ENCODE data around the gene RPL37.
A peak's percentile ranks its signal among the peaks of the same experiment; 100 is the strongest.
"Not testable (repeated sequence)": the region's sequence is repeated elsewhere in the genome, so short reads cannot be mapped to it uniquely, and the experiment has no call there.

RPL37 gene

DNA sequence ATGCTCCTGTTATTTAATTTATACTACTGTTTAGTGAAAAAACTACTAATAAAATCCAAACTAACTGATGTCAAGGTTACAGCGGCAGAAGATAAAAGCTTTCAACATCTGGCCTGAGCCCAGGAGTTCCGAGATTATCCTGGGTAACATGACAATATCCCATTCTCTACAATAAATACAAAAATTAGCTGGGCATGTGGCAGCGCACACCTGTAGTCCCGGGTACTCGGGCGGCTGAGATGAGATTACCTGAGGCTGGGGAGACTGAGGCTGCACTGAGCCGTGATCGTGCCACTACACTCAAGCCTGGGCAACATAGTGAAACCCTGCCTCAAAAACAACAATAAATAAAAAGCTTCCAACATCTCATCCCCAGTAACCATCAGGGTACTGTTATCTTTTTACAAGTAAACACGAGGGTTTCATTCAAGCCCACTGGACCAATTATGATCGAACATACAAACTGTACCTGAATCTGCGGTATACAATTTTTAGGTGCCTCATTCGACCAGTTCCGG is 1.3 kb downstream of the RPL37 start:
- no peak for DNase-seq (ENCODE audit: low spot score)

DNA sequence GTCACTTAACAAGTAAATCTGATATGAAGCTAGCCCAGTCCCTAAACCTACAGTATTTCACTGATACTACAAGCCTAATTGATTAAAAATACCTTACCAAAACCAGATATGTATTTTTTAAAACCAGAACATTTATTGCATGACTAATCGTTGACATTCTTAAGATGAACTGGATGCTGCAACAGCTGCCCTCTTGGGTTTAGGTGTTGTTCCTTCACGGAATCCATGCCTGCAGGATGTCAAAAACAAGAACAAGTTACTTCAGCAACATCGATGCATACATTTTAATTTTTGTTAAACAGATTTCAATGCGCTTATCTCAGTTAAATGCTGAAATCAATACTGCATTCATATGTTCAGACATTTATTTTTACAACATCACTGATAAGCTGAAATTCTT is 2.7 kb downstream of the RPL37 start:
- no peak for DNase-seq (ENCODE audit: low spot score)

DNA sequence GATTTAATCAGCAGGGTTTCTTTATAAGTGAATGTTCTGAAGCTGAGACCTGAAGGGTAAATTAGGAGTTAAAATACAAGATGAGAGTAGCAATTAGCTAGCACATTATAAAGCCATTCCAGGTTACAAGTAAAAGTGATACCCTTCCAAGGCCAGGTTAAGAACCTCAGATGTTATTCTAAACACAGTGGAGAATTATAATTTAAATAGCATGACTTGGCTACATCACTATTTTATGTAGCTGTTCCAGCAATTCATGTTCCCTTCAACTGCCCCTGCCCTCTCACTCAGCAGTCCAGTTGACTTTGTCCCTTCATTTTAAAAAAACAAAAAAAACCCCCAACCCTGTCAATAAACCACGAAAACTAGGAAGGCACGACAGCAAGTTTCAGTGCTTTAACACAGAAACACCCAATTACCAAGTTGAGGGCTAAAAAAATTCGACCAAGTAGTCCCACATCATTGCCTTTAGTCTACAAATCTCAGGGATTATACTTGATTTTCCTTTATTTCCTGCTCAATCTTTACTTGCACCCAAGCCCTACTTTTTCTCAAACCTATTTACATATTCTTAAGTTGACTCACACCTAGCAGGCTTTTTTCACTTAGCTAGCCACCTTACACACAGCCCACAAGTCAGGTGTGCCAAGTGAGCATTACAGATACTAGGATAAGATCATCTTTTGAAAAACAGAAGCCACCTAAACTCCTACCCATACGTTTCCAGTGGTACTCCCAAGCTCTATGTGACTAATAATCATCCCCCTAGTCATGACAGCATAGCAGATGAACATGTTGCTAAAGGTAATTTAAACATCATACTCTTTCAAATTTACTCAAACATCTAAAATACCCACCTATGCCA is 3.4 kb downstream of the RPL37 start:
- DNase-seq (ENCODE audit: low spot score): no peak

DNA sequence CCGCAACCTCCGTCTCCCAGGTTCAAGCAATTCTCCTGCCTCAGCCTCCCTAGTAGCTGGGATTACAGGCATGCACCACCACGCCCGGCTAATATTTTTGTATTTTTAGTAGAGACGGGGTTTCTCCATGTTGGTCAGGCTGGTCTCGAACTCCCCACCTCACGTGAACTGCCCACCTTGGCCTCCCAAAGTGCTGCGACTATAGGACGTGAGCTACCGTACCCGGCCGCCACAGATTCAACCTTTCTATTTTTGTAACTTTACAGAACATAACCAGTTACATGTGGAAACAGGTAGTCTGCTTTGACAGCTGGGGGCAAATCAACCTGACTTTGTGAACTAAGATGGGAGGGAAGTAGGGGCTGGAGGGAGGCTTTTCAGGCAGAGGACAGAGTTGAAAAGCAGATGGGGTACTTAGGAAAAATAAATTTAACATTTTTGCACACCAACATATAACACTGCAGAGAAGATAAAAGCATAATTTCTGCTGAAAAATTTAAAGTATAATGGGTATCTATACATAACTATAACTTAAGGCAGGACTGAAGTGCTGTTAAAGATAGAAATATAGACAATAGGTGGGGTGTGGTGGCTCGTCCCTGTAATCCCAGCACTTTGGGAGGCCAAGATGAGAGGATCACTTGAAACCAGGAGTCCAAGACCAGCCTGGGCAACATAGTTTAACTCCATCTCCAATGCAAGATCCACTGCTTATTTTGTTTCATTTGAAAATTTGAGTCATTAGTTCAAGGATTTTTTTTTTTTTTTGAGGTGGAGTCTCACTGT is 5.1 kb downstream of the RPL37 start:
- no peak for DNase-seq (ENCODE audit: low spot score)

DNA sequence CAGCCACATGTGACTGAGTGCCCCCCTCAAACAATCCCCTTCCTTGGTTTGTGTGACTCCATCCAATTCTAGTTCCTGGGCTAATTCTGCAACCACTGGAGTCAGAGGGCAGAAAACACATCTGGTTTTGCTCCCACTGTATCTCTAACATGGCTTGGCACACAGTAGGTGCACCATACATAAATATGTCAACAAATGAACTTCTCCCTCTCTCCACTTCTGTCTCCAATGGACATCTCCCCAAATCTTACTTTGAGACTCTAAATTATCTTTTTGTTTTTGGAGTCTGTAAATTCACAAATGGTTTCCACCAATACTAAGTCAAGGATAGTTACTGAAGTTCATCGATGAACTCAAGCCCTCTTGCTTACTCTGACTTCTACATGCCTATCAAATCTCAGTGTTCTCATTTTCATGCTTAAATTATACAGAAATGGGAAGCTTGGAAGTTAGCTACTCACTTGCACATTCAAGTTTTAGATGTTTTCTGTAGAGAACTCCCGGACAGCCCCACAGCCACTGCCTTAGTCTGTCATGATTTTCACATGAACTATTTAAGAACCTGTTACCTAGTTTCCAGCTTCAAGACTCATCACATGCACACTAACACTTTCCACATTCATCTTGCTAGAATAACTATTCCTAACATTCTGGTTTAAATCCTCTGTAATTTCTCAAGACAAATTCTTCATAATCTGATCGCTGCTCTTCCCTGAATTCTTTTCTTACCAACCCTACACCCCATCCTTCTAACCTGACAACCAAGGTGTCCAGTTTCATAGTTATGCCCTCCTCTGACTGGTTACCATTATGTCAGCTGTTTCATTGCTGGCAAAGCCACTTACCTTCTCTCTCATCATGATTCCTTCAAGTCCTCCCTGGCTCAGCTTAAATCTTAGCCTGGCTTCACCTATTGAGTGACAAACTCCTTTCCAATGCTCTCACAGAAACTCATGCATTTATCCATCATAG is 6.0 kb downstream of the RPL37 start:
- DNase-seq (ENCODE audit: low spot score): no peak

DNA sequence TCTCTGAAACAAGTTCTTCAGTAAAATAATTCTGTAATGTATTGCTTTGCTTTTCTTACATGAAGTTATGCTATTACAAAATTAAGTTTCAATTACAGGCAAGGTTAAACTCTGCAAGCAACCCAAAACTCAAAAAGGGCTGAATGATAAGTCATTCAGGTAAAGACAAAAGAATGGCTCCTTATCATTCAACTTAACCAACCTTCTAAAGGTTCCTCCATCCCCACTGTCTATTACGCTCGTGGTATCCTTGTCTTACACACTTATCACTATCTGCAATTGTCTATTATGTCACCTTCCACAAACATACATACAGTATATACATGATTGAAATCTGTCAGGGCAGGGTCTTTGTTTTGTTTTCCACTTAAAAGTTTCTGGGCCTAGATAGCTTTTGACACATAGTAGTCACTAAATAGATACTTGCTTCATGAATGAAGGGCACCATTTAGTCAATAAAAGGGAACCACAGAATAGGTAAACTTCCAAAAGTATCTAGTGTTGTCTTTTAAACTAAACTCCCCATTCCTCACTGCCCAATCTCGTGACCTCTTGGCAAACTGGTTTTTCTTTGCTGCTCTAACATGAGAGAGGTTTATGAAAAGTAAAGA is 6.9 kb downstream of the RPL37 start:
- no peak for DNase-seq (ENCODE audit: low spot score)

DNA sequence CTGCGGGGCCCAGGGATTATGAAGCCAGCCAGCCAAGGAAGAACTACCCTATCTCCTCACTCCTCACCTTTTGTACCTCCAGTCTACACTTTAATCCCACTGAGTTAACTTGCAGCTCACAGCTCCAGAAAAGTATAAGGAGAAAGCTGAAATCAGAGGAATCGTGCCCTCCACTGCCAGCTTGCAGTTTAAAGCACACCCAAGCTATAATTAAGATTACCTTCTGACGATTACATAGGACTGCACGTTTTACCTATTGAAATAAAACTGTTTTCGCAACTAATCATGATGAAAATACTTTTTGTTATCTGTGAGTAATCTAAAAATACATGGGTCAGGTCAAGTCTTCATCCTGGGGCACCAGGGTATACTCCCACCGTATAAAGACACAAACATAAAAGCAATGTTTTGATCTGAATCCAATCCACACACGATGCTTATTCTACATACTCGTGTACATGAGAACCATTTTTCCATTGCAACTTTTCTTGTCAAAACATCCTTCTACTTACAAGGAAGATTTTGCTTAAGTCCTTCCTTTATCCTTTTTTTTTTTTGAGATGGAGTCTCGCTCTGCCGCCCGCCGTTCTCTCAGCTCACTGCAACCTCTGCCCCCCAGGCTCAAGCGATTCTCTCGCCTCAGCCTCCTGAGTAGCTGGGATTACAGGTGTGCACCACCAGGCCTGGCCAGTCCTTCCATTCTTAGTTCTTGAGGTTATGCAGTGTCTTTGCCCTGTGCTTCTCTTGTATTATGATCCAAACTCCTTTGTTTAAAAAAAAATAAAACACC is 7.6 kb downstream of the RPL37 start:
- DNase-seq (ENCODE audit: low spot score): no peak

DNA sequence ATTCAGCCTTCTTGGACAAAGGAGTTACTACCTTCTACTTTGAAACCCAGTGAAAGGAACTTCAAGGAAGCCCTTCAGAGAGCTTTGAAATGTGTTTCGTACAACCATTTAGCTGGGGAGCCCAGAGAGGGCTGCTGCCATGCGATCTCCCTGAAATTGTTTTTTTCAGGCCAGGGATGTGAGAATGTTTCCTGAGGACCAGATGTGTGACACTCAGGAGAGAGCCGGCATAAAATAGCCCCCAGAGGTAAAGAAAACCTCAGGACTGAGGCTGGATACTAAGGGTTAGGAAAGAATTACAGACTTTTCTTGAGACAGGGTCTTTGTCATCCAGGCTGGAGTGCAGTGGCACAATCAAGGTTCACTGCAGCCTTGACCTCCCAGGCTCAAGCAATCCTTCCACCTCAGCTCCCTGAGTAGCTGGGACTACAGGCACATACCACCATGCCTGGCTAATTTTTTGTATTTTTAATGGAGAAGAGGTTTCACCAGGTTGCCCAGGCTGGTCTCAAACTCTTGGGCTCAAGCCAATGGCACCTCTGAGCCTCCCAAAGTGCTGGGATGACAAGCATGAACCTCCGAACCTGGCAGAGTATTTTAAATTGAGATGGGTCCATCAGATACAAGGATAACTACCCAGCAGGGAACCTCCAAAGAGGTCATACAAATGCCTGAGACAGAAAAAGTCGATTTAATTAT is 8.4 kb downstream of the RPL37 start:
- DNase-seq (ENCODE audit: low spot score): no peak

DNA sequence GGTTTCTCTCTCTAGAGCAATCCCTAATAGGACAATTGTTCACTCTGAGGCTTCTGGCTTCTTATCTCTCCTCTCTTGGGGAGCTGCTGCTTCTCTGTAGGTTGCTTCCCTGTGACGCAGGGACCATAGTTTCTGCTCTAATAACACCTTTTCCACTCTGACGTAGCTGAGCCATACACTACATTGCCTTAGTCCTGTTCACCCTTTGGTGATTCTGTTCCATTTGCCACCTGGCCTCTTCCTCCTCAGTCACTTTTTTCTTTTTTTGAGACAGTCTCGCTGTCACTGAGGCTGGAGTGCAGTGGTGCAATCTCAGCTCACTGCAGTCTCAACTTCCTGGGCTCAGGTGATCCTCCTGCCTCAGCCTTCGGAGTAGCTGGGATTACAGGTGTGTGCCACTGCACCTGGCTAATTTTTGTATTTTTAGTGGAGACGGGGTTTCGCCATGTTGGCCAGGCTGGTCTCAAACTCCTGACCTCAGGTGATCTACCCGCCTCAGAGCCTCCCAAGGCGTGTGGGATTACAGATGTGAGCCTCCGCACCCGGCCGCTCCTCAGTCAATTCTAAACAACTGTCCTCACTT is 9.5 kb downstream of the RPL37 start:
- DNase-seq (ENCODE audit: low spot score): not testable (repeated sequence)

DNA sequence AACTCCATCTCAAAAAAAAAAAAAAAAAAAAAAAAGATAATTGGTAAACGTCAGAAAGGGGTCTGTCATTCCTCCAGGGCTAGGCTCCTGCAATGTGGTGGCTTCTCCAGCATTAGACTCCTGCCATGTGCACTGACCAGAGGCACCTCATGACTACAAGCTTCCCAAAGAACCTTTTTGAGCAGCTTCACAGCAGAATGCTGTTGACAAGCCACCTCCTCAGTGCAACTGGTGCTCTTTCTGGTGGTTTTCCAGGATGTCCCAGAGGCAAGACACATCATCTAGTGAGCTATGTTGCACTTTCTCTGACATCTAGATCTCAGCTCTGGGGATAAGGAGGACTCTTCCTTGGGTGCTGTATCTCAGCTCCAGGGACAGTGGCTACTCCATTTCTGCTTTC is 11.6 kb downstream of the RPL37 start:
- no peak for DNase-seq (ENCODE audit: low spot score)

DNA sequence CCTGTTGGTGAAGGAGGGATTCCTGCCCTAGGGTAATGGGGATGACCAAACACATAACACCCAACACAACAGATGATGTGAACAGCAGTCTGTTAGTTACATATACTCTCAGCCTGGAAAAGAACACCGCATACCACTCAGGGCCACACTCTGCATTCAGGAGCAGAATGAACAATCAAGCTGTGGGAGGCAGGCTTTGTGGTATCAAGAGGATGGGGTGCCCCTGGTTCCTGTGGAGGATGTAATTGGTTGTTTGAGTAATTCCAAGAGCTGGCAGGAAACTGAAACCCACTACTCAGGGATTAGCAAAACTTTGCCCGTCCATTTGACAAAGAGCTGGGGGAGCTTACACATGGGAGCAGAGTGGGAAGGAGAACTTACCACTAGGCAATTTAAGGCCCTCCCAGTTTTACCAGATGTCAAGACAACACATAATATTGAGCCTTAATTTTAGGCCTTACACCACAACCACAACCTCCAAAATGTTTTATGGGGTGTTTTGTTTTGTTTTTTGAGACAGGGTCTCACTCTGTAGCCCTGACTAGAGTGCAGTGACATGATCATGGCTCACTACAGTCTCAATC is 21.2 kb downstream of the RPL37 start:
- no peak for DNase-seq (ENCODE audit: low spot score)

DNA sequence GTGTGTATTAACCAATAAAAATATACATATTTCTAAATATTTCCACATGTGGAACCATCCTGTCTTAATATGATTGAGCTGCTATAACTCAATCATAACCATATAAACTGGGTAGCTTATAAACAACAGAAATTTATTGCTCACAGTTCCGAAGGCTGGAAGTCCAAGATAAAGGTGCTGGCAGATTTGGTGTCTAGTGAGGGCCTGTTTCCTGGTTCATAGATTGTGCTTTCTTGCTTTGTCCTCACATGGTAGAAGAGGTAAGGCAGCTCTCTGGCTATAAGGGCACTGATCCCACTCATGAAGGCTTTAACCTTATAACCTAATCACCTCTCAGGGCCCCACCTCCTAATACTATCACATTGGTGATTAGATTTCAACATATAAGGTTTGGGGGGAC is 22.9 kb downstream of the RPL37 start:
- DNase-seq (ENCODE audit: low spot score): no peak

DNA sequence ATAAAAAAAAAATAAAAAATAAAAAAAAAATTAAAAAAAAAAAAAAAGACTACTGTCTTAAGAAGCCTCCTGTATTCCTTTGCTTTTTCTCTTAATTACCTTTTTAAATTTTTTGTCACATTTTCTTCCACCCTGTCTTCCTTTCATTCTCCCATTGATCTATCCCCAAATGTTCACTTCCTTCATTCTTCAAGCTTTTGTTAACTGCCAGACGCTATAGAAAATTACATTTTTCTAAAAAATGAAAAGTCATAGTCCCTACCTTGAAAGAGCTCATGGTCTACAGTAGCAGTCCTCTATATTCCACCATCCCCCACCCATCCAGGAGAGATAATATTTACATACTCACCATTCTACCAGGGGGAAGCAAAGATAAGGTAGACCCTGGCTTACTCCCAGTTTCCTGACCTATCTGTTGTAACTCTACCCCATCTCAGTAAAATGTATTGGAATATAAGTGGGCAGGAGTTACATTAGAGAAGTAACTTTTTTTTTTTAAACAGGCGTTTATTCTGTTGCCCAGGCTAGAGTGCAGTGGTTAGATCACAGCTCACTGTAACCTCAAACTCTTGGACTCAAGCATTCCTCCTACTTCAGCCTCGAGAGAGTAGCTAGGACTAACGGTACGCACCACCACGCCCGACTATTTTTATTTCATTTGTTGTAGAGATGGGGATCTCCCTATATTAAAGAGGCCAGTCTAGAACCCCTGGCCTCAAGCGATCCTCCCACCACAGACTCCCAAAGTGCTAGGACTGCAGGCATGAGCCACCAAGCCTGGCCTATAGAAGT is 33.1 kb downstream of the RPL37 start:
- no peak for DNase-seq (ENCODE audit: low spot score)

DNA sequence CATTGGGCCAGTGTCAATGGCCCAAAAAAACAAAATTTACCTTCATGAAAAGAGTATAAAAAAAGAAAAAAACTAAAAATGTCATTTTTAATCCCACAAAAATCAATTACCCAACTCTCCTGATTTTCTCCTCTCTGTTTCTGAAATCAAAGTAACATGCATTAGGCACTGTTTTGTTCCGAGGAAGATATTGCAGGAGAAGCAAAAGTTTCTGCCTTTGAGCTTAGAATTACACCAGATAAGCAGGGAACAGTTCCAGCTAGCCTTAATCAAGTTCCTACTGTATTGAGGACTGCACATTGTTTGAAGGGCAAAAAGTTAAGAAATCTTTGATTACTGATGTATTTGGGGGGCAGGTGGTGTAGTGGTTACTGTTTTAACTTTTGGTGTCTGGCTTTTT is 35.8 kb downstream of the RPL37 start:
- no peak for DNase-seq (ENCODE audit: low spot score)

DNA sequence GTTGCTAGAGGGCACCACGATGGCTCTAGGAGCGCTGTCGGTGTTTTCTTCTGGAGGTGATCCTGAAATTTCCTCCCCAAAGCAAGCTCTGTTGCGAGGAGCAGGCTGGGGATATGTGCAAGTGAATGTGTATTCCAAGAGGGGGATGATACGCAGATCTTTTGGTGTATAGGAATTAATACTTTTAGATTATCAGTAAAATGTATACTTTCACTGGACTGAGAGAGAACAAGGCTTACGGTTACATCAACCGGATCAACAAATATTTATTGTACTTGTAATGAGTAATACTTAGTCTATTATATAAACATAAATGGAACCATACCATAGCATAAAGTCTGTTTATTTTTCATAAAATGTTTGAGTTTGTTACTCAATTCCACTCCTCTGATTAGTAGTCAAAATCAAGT is 36.2 kb downstream of the RPL37 start:
- DNase-seq (ENCODE audit: low spot score): no peak

DNA sequence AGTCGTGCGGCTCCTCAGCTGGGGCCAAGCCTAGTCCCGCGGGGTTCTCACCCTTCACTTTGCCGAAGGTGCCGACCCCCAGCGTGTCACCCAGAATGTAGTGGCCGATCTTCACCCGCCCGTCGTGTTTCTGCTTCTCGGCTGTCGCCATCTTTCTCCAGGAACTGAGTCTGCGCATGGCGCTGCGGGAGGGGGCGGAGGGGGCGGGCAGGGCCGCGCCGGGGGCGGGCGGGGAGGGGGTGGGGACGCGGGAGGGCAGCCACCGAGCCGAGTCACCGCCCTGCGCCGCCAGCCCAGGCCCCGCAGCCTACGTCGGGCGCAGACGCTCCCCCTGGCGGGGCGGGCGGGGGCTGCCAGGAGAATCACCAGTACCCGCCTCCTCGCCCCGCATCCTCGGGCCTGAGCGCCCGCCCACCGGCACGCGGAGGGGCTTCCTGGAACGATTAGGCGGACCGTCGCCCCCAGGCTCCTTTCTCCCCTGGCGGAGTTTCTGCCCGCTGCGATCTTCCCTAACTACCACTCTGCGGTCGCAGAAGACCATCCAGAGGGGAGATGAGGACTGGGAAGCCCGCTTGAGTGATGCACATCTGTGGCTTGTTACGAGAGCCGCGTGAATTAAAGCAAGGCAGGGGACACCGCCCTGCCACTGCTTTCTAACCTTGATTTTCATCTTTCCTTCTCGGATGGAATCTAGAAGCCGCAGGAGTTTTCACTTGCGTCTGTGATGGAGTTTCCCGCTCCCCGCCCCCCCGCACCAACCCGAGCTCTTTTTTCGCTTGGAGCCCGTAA is 36.8 kb downstream of the RPL37 start, which contains the start of gene PRKAA1:
Gene PRKAA1 (minus strand): TSS at position 363 of the 789 bp plus-strand sequence. CDS start 185 bp downstream, at position 178.
- DNase-seq (ENCODE audit: low spot score): peak; percentile 99

DNA sequence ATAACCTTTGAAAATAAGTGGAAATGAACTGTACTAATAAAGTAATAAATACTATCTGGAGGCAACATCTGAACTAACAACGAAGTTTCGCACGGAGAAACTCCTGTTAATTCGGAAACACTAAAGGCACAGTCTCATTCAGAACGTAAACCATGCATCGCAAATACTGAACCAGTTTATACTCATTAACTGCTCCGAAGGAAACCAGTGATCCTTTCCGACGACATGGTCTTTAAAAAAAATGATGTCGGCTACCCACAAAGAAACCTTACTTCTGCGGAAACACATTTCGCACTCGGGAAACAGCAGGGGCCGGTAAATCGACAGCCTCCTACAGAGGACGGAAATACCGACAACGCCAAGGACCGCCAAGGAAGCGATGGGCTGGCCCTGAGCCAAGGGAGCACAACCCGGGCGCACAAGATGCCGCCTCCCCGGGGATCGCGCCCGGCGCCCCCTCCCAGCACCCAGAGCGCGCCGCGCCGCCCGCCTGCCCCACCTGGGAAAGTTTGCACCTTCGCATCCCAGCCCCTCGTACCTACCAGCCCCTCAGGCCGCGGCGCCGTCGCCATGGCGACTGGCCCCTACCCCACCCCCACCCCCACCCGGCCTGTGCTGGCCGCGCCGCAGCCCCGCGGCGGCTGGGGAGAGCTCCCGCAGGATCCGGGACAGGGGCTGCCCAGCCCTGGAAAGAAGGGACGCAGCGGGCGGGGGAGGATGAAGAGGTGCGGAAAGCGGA is 37.6 kb downstream of the RPL37 start:
- peak; percentile 75 for DNase-seq (ENCODE audit: low spot score)

Measured in GM03348 (cell line).